SK-N-SH treated with all-trans-retinoic acid at 6 μM for 48 hours (cell line): ENCODE data around the gene PRKAG2.

Experiments used
- ARNTL ChIP-seq: fragments of 450-650 bp; formaldehyde crosslinking; IDR thresholded peaks from 2 replicates; pipeline ENCODE4 v1.5.0; 2020; ENCODE audit warnings: low read depth, mild to moderate bottlenecking, moderate library complexity, borderline replicate concordance
- CREB5 ChIP-seq: fragments of 250-450 bp; sonication (Bioruptor Pico); IDR thresholded peaks from 2 replicates; pipeline ENCODE4 v1.5.1; 2020; ENCODE audit warnings: low read depth, mild to moderate bottlenecking, moderate library complexity
- CSDC2 ChIP-seq: fragments of 250-450 bp; sonication (Bioruptor Pico); IDR thresholded peaks from 2 replicates; pipeline ENCODE4 v1.5.0; 2020; ENCODE audit warnings: mild to moderate bottlenecking, moderate library complexity
- ESRRG ChIP-seq: fragments of 250-450 bp; sonication (Bioruptor Pico); IDR thresholded peaks from 2 replicates; pipeline ENCODE4 v1.6.1; 2021; ENCODE audit warnings: mild to moderate bottlenecking
- GLIS3 ChIP-seq: fragments of 250-450 bp; sonication (Bioruptor Pico); IDR thresholded peaks from 2 replicates; pipeline ENCODE4 v1.5.0; 2020; ENCODE audit warnings: mild to moderate bottlenecking, moderate library complexity
- ISL1 ChIP-seq: fragments of 250-450 bp; sonication (Bioruptor Pico); IDR thresholded peaks from 2 replicates; pipeline ENCODE4 v2.1.2; 2022; ENCODE audit warnings: mild to moderate bottlenecking, moderate library complexity
- PATZ1 ChIP-seq: fragments of 250-450 bp; sonication (Bioruptor Pico); IDR thresholded peaks from 2 replicates; pipeline ENCODE4 v1.8.0; 2020; ENCODE audit warnings: mild to moderate bottlenecking, moderate library complexity, borderline replicate concordance
- SNAI2 ChIP-seq: fragments of 250-450 bp; sonication (Bioruptor Pico); IDR thresholded peaks from 2 replicates; pipeline ENCODE4 v1.5.0; 2020; ENCODE audit warnings: mild to moderate bottlenecking, moderate library complexity
- TCF4 ChIP-seq: fragments of 250-450 bp; sonication (Bioruptor Pico); IDR thresholded peaks from 2 replicates; pipeline ENCODE4 v1.8.0; 2021; ENCODE audit warnings: mild to moderate bottlenecking, moderate library complexity, borderline replicate concordance
- ZFP30 ChIP-seq: fragments of 450-650 bp; formaldehyde crosslinking; IDR thresholded peaks from 2 replicates; pipeline ENCODE4 v1.5.0; 2022; ENCODE audit warnings: mild to moderate bottlenecking, moderate library complexity
- ZNF565 ChIP-seq: fragments of 450-650 bp; formaldehyde crosslinking; conservative IDR thresholded peaks from 2 replicates; pipeline ENCODE4 v1.5.0; 2020; ENCODE audit warnings: low read depth, mild to moderate bottlenecking, moderate library complexity
- ZNF70 ChIP-seq: fragments of 450-650 bp; formaldehyde crosslinking; IDR thresholded peaks from 2 replicates; pipeline ENCODE4 v1.5.0; 2020; ENCODE audit warnings: mild to moderate bottlenecking, moderate library complexity

GRCh38 chr7:151882734-151883133 is 5.8 kb upstream of the PRKAG2 start:
- TF ChIP-seq PATZ1, result no peak
- no peak for TF ChIP-seq ISL1 (CRISPR knock-in tag)
- TF ChIP-seq TCF4 (CRISPR knock-in tag), result no peak
- TF ChIP-seq CSDC2, result no peak
- TF ChIP-seq SNAI2, result no peak
- no peak for TF ChIP-seq ZFP30 (CRISPR knock-in tag)
- TF ChIP-seq ESRRG (CRISPR knock-in tag), result no peak
- no peak for TF ChIP-seq ZNF70 (CRISPR knock-in tag)
- TF ChIP-seq ARNTL, result no peak
- no peak for TF ChIP-seq ZNF565 (CRISPR knock-in tag)
- no peak for TF ChIP-seq GLIS3 (CRISPR knock-in tag)
- no peak for TF ChIP-seq CREB5 (CRISPR knock-in tag)
